Activated CD8-positive, alpha-beta T cell treated with anti-CD3 and anti-CD28 coated beads, Interleukin-2, amount 10 ng/mL, durations not matched to agents 7 days and 5 days (primary cell): ENCODE measurements around the gene SIL1. TPM values are rescaled to one million over a fixed set of nuclear protein-coding genes. Genes with fewer than 3 reads are reported as not detected.
"Not testable (repeated sequence)": the region's sequence is repeated elsewhere in the genome, so short reads cannot be mapped to it uniquely, and the experiment has no call there.

Experiments
- ATAC-seq: fragments of 150-1000 bp; cut with Tn5 transposase; one replicate; pipeline ENCODE4 v1.10.0; 2021; ENCODE audit warnings: moderate library complexity
- CTCF ChIA-PET: fragments of 350-600 bp; sonication (Branson Sonifier 250); formaldehyde crosslinking; loops from one replicate; lab custom pipeline; 2021; ENCODE audit warnings: antibody characterized with exemption; lab: Charles Lee
- POLR2A ChIA-PET: fragments of 350-600 bp; sonication (Branson Sonifier 250); formaldehyde crosslinking; loops from one replicate; lab custom pipeline; 2021; ENCODE audit warnings: antibody characterized with exemption; lab: Charles Lee
- DNase-seq: peaks from one replicate; pipeline ENCODE4 v3.0.0-alpha.2; 2020
- H3K27ac Mint-ChIP-seq: one replicate; pipeline ENCODE4 v1.8.0; 2021; ENCODE audit warnings: mild to moderate bottlenecking, mixed read lengths
- H3K27me3 Mint-ChIP-seq: one replicate; pipeline ENCODE4 v1.8.0; 2021; ENCODE audit warnings: low read depth, mixed read lengths
- H3K36me3 Mint-ChIP-seq: one replicate; pipeline ENCODE4 v1.8.0; 2021; ENCODE audit warnings: low read depth, mixed read lengths
- H3K4me1 Mint-ChIP-seq: one replicate; pipeline ENCODE4 v1.8.0; 2021; ENCODE audit warnings: low read depth, mixed read lengths
- H3K4me3 Mint-ChIP-seq: one replicate; pipeline ENCODE4 v1.8.0; 2021; ENCODE audit warnings: mild to moderate bottlenecking, mixed read lengths
- H3K9me3 Mint-ChIP-seq: one replicate; pipeline ENCODE4 v1.8.0; 2022; ENCODE audit warnings: mixed read lengths; ENCODE audit not compliant: insufficient read depth
- total RNA-seq, 2 experiments: library from RNA; stranded (reverse); gene quantifications; one replicate each; pipeline ENCODE4 v1.2.3, GENCODE V29; 2021

SIL1 gene
- total RNA-seq, 2 experiments from 2014 or later, result 15.6 to 18.2 TPM

DNA sequence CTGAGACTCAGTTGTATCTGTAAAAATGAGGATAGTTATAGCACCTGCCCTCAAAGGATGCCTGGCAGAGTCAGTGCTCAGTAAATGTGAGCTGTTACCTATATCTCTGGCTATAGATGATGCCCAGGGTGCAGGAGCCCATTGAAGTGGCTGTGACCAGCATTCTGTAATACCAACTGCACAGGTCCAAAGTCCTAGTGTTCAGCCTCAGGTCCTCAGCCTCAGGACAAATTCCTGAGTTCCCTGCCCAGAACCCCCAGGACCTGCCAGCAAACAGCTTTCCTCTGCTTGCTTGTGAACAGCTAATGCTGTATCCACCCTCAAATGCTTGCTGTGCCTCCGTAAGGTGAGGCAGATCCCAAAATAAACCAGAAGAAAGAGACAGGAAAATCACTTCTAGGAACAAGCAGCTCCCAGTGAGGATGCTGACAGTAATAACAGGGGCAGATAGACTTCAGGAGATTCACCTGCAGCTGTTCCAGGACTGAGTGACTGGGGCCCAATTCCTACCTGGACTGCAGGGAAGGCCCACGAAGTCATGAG is 80.8 kb downstream of the SIL1 start:
- CTCF ChIA-PET, result interaction anchor here (0.9 kb wide), 1 partner anchor 17 kb away, joined by 3 read pairs; no protein-coding TSS in a partner anchor
- peaks cover 7% of the 10 kb centered on the region for H3K36me3 Mint-ChIP-seq
- peaks cover 4% of the 10 kb centered on the region for H3K4me1 Mint-ChIP-seq
- no peaks in the 10 kb centered on the region for H3K27me3 Mint-ChIP-seq
- DNase-seq (no peak), ATAC-seq (no peak)
- POLR2A ChIA-PET, result no interaction called here
- H3K27ac Mint-ChIP-seq, result no peak overlapping the region
- no peaks in the 10 kb centered on the region for H3K9me3 Mint-ChIP-seq
- H3K4me3 Mint-ChIP-seq, result no peak overlapping the region

- CTCF ChIA-PET, result no interaction called here
- no peak for DNase-seq
Measured at GRCh38 chr5:139116100-139116655, 82.0 kb downstream of the SIL1 start.

GRCh38 chr5:139113892-139114291 is 84.3 kb downstream of the SIL1 start:
- H3K9me3 Mint-ChIP-seq, result no peaks in the 10 kb centered on the region
- peaks cover 4% of the 10 kb centered on the region for H3K4me1 Mint-ChIP-seq
- POLR2A ChIA-PET, result no interaction called here
- DNase-seq, result no peak
- peaks cover 2% of the 10 kb centered on the region for H3K36me3 Mint-ChIP-seq
- no peak overlapping the region for H3K4me3 Mint-ChIP-seq
- ATAC-seq, result no peak
- CTCF ChIA-PET, result no interaction called here
- H3K27me3 Mint-ChIP-seq, result no peaks in the 10 kb centered on the region
- H3K27ac Mint-ChIP-seq, result no peak overlapping the region

More at GRCh38 chr5:139116100-139116655, 82.0 kb downstream of the SIL1 start:
- H3K4me3 Mint-ChIP-seq, result no peak overlapping the region
- no peaks in the 10 kb centered on the region for H3K27me3 Mint-ChIP-seq
- no peak for ATAC-seq
- no peak overlapping the region for H3K27ac Mint-ChIP-seq
- POLR2A ChIA-PET, result no interaction called here
- no peaks in the 10 kb centered on the region for H3K9me3 Mint-ChIP-seq
- peaks cover 4% of the 10 kb centered on the region for H3K4me1 Mint-ChIP-seq
- peaks cover 7% of the 10 kb centered on the region for H3K36me3 Mint-ChIP-seq

GRCh38 chr5:139112362-139112761 is 85.8 kb downstream of the SIL1 start:
- H3K9me3 Mint-ChIP-seq, H3K4me3 Mint-ChIP-seq, H3K27me3 Mint-ChIP-seq, CTCF ChIA-PET, H3K36me3 Mint-ChIP-seq, DNase-seq, POLR2A ChIA-PET, H3K27ac Mint-ChIP-seq, H3K4me1 Mint-ChIP-seq, ATAC-seq: not testable (repeated sequence)

DNA sequence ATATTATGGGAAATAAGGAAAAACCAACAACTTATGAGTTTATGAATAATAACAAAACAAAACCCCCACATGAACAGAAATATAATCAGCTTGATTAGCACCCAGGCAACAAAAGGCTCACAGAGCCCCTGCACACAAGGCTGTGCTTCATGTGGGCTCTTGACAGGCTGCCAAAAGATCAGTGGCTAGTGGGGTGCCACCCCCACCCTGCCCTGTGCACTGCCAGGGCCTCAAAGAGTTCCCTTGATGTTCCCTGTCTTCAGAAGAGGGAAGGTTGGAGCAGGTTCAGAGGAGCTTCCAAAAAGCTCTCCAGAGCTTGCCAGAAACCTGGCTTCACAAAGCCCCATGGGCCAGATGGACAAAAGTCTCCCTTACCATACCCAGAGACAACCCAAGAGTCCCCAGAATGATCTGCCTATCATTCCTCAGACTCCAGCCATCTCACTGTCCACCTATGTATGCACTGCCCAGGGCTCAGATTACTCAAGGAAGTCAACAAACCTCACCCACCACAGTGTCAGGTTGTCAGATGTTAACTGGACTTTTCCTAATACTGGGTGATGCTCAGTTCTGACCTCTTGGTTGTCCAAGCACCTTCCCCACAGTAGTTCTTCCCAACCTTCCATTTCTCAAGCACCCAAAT is 87.5 kb downstream of the SIL1 start:
- no peak overlapping the region for H3K27ac Mint-ChIP-seq
- CTCF ChIA-PET, result no interaction called here
- no peaks in the 10 kb centered on the region for H3K4me1 Mint-ChIP-seq
- H3K36me3 Mint-ChIP-seq, result peaks cover 2% of the 10 kb centered on the region
- no peaks in the 10 kb centered on the region for H3K9me3 Mint-ChIP-seq
- no peak overlapping the region for H3K4me3 Mint-ChIP-seq
- no peak for DNase-seq
- H3K27me3 Mint-ChIP-seq, result no peaks in the 10 kb centered on the region
- no peak for ATAC-seq
- POLR2A ChIA-PET, result no interaction called here

DNA sequence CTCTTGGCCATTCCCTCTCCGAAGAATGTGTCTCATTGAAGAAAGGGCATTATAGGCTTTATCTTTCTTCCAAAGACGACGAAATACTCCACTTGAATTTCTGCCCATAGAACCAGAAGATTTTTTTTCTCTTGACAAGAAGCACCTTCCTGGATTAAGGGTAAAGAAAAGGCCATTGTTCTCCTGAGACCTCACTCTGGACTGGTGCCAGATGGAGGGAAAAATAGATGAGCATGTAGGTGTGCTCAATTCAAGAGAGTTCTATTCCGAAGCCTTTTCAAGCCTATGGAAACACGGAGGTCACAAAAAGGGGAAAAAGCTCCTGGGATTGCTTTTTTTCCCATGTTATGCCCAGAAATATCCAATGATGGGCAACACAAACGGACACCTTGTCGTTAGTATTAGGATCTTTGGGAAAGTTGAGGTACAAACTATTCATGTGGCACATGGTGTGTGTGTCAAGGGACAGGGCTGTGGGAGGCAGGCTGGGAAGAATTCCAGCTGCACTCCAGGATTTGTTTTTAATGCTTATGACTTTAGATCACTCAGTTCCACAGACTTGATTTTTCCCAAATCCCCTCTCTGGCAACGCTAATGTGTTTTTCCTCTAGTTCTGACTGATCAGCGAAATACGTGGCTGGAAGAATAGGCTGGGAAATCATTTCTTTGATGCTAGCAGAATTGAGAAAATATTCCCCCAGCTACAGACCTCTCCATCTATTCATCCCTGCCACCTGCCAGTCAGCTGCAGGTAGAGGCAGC is 89.9 kb downstream of the SIL1 start:
- Mint-ChIP-seq H3K27ac (no peak overlapping the region), H3K4me3 (no peak overlapping the region), H3K4me1 (no peaks in the 10 kb centered on the region), H3K27me3 (no peaks in the 10 kb centered on the region), H3K9me3 (no peaks in the 10 kb centered on the region), H3K36me3 (peaks cover under 1% of the 10 kb centered on the region)
- no peak for ATAC-seq
- POLR2A ChIA-PET, result no interaction called here
- CTCF ChIA-PET, result interaction anchor here (0.7 kb wide), 1 partner anchor 39 kb away, joined by 3 read pairs; no protein-coding TSS in a partner anchor
- no peak for DNase-seq

DNA sequence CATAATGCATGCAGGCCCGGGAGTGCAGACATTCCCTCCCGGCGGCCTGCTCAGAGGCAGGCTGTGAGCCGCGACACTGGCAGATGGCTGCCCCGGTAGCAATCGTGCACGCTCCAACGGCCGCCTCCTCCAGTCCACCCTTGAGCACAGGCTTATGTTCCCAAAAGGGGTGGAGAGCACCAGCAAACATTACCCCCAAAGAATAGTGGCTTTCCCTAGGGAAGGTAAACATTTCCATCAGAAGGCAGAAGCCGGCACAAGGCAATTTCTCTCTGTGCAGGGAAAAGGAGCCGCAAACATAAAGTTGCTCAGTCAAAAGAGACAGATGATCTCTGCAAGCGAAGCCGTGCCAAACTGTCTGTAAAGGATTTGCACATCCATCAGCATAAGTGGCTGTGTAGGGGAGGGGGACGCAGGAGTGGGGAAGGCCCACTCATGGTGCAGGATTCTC is 92.5 kb downstream of the SIL1 start:
- POLR2A ChIA-PET, result no interaction called here
- no peaks in the 10 kb centered on the region for H3K4me1 Mint-ChIP-seq

DNA sequence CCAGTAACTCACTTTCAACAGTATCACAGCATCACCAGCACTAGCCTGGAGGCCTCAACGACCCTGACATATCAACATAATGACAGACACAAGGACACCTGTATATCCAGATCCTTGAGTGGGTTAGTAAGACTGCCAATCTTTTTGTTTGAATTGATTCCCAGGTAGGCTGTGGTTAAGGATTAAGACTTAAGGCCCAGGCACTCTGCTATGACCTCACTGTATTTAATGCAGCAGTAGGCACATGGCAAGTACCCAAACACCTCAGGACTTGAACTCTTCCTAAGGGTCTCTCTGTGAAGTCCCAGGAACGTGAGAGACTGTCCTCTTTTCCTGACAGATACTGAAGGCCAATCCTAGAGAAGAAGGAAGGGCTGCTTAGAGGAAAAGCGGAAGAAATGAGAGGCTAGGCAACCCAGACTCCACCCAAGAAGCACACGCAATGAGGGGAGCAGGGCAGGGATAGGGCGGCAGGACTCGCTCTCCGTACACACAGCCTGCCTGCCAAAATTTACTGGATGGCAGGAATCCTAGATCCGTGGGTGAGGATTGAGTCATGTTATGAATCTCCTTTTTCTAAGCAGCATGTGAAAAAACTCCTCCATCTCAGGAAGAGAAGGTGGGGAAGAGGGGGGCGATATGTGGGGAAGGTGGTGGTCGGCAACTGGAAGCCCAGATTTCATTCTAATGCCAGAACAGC is 93.4 kb downstream of the SIL1 start:
- Mint-ChIP-seq H3K4me1 (no peaks in the 10 kb centered on the region), H3K27me3 (no peaks in the 10 kb centered on the region), H3K4me3 (no peak overlapping the region), H3K36me3 (no peaks in the 10 kb centered on the region), H3K27ac (no peak overlapping the region), H3K9me3 (no peaks in the 10 kb centered on the region)
- ATAC-seq (no peak), DNase-seq (no peak)
- POLR2A ChIA-PET, result no interaction called here
- CTCF ChIA-PET, result no interaction called here

More for the DNA sequence above, 92.5 kb downstream of the SIL1 start:
- Mint-ChIP-seq H3K27me3 (no peaks in the 10 kb centered on the region), H3K4me3 (no peak overlapping the region), H3K36me3 (no peaks in the 10 kb centered on the region), H3K27ac (no peak overlapping the region), H3K9me3 (no peaks in the 10 kb centered on the region)
- DNase-seq, result no peak
- ATAC-seq, result no peak
- CTCF ChIA-PET, result no interaction called here

- Mint-ChIP-seq H3K9me3 (no peaks in the 10 kb centered on the region), H3K27me3 (no peaks in the 10 kb centered on the region), H3K27ac (no peak overlapping the region), H3K36me3 (no peaks in the 10 kb centered on the region), H3K4me3 (no peak overlapping the region), H3K4me1 (no peaks in the 10 kb centered on the region)
- POLR2A ChIA-PET, result interaction anchor here (0.6 kb wide), 1 partner anchor 345 kb away, joined by 3 read pairs; no protein-coding TSS in a partner anchor
- ATAC-seq (no peak), DNase-seq (no peak)
- CTCF ChIA-PET, result no interaction called here
Measured at GRCh38 chr5:139103762-139104161, 94.4 kb downstream of the SIL1 start.

DNA sequence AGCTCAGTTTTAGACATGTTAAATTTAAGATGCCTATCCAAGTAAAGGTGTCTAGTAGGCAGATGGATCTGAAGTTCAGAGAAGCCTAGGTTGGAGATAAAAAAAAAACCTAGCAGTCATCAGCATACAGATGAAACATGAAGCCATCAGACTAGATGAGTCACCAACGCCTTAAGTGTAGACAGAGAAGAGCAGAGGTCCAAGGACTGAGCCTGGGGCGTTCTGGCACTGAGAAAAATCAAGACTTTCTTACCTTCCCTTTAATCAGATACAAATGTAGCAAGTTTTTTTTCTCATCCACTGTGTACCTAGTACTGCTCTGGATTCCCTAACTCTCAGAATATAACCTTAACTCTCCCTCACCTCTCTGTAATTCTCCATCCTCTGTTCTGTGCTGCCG is 97.3 kb downstream of the SIL1 start:
- Mint-ChIP-seq H3K27ac (no peak overlapping the region), H3K4me3 (no peak overlapping the region), H3K27me3 (no peaks in the 10 kb centered on the region), H3K4me1 (no peaks in the 10 kb centered on the region), H3K9me3 (no peaks in the 10 kb centered on the region), H3K36me3 (no peaks in the 10 kb centered on the region)
- ChIA-PET POLR2A (no interaction called here), CTCF (no interaction called here)
- ATAC-seq (no peak), DNase-seq (no peak)

DNA sequence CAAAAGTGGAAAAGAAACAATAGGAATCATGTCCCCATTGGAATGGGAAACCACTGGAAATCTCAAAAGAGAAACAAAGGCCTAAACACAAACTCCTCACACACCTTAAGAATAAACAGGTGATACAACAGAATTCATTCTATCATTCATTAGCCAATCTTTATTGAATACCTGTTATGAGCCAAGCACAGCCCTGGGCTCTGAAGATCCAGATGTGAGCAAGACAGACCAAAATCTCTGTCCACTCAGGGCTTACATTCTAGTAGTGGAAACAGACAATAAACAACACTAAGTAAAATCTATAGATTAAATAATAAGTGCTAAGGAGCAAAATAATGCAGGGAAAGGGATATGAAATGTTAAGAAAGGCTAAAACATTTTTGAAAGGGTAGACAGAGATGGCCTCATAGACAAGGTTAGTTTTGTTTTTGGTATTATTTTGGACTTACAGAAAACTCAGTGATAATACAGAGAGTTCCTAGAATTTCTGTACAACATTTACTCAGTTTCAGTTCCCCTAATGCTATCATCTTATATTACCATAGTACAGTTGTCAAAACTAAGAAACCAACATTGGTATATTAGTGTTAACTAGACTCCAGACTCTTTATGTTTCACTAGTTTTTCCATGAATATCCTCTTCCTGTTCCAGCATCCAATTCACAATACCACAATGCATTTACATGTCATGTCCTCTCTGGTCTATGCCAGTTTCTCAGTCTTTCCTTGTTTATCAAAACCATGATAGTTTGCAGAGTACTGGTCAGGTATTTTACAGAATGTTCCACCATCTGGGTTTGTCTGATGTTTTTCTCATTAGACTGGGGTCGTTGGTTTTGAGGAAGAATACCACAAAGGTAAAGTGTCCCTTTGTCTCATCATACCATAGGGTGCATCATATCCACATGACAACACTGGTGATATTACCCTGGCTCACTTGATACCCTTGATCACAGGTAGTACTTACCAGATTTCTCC is 103.7 kb downstream of the SIL1 start:
- H3K36me3 Mint-ChIP-seq, result no peaks in the 10 kb centered on the region
- no peaks in the 10 kb centered on the region for H3K27me3 Mint-ChIP-seq
- no peak overlapping the region for H3K27ac Mint-ChIP-seq
- H3K4me1 Mint-ChIP-seq, result peaks cover 7% of the 10 kb centered on the region
- ChIA-PET POLR2A (no interaction called here), CTCF (no interaction called here)
- DNase-seq (no peak), ATAC-seq (no peak)
- no peaks in the 10 kb centered on the region for H3K9me3 Mint-ChIP-seq
- H3K4me3 Mint-ChIP-seq, result no peak overlapping the region
